ENCODE measurements around the gene GATAD2A. TPM values are rescaled to one million over a fixed set of nuclear protein-coding genes. Genes with fewer than 3 reads are reported as not detected.
A peak's percentile ranks its signal among the peaks of the same experiment; 100 is the strongest.

The GATAD2A gene
- total and polyA plus RNA-seq, 10 of the 15 experiments (the other 5 are each of a cell fraction or from before 2014, with no cell fraction given), result 2.6 to 173 (median 32.0) TPM

DNA sequence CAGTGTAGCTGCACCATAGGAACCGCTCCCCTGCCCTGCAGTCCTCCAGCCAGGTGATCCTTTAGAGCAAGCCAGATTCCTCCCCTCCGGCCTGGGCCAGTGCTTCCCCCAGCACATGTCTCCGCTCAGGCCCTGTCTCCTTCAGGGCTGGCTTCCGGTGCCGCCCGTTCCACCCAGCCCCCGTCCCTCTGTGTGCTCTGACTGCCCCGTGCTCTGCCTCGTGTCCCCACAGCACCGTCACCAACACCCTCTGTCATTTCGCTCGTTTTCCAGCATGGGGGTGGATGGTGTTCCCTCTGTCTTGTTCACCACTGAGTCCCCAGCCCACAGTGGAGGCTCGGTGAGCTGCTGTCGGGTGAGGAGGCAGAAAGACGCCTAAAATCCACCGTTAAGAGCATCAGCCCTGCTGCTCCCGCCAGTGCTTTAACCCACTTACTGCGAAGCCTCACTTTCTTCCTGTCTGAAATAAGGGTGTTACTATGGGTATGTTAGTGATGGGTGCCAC, 55.3 kb downstream of the GATAD2A start (continued):
- TF ChIP-seq MLLT1 (IDR thresholded peaks at IDR 0.05), result peak; percentile 39; the same call in 1 of the 2 replicates
- TF ChIP-seq, protein P1, sequence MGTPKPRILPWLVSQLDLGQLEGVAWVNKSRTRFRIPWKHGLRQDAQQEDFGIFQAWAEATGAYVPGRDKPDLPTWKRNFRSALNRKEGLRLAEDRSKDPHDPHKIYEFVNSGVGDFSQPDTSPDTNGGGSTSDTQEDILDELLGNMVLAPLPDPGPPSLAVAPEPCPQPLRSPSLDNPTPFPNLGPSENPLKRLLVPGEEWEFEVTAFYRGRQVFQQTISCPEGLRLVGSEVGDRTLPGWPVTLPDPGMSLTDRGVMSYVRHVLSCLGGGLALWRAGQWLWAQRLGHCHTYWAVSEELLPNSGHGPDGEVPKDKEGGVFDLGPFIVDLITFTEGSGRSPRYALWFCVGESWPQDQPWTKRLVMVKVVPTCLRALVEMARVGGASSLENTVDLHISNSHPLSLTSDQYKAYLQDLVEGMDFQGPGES (IDR thresholded peaks at IDR 0.05), result no peak
- peak; percentile 45 for TF ChIP-seq POLR2A (IDR thresholded peaks at IDR 0.05; ENCODE audit: low read depth, low read length)
- TF ChIP-seq CHD2 (IDR thresholded peaks at IDR 0.05; ENCODE audit: borderline replicate concordance, low read depth, low read length), result 0 out of 2 replicates have a peak, but pooled peaks have one; percentile 11
- 0 out of 2 replicates have a peak, but pooled peaks have one; percentile 14 for TF ChIP-seq ATF7 (IDR thresholded peaks at IDR 0.05; ENCODE audit: low read depth)
- TF ChIP-seq BHLHE40 (IDR thresholded peaks at IDR 0.05; ENCODE audit: borderline replicate concordance in 1 of 2, low read depth in 2 of 2, low read length in 1 of 2), result peak in 1 of 2 experiments; percentile 33; a peak in 1 of 4 replicates
- TF ChIP-seq, protein P2, sequence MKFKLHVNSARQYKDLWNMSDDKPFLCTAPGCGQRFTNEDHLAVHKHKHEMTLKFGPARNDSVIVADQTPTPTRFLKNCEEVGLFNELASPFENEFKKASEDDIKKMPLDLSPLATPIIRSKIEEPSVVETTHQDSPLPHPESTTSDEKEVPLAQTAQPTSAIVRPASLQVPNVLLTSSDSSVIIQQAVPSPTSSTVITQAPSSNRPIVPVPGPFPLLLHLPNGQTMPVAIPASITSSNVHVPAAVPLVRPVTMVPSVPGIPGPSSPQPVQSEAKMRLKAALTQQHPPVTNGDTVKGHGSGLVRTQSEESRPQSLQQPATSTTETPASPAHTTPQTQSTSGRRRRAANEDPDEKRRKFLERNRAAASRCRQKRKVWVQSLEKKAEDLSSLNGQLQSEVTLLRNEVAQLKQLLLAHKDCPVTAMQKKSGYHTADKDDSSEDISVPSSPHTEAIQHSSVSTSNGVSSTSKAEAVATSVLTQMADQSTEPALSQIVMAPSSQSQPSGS (IDR thresholded peaks at IDR 0.05; ENCODE audit: low read length), result no peak
- 0 out of 2 replicates have a peak, but pooled peaks have one; percentile 32 for TF ChIP-seq MXI1 (IDR thresholded peaks at IDR 0.05; ENCODE audit: low read depth, low read length)
- no peak for TF ChIP-seq FOXK2 (IDR thresholded peaks at IDR 0.05)
- TF ChIP-seq HDGF (IDR thresholded peaks at IDR 0.05), result peak; percentile 82
- no peak for TF ChIP-seq CHD4 (IDR thresholded peaks at IDR 0.05)
- TF ChIP-seq ESRRA (IDR thresholded peaks at IDR 0.05; ENCODE audit: low read length), result no peak

Data from GM12878 (cell line).